IPS-NIHi7 (cell line): ENCODE data around the gene DAB2.

Experiments
- DNase-seq: peaks from one replicate; pipeline ENCODE4 v3.0.0; 2012; ENCODE audit warnings: mixed read lengths; ENCODE audit errors: extremely low spot score

The DAB2 gene

DNA sequence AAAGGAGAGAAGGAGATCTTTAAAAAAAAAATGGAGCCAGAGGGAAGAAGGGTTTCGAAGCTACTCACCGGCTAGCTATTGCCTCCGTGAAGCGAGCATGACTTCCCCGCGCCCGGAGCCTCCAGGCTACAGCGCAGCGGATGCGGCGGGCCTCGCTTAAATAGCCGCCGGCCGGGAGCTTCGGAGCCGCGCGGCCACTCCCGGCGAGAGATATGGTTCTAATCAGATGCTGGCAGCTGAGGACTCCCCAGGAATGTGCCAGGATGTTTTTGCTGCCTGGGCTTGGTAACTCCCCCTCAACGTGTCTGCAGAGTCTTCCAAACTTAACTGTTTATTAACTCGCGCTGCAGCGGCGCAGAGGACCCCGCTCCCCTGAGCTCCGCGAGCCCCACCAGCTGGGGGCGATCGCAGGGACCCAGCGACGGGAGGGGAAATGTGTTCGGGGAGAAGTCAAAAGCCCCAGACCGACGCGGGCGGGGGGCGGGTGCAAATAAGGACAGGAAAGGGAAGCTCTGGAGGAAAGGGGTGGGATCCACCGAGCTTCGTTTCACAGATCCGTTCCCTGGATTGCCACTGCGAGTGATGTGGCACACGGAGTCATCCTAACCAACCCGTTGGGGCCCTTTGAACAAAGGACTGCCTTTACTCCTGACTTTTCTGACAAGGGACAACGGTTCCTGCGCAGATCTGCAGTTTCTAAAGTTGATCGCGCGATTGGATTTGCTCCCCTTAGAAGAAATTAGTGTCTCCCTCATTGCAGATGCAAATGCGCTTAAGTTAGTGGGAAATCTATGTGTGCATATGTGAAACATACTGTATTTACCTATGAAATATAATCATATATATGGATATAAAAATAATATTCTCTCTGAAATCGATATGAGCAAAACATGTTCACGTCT, at the start of gene DAB2:
TSS of gene DAB2 (minus strand) at position 245 of the 902 bp plus-strand sequence. CDS start 30,660 bp downstream, outside the sequence.
- peak; percentile 83 for DNase-seq

DNA sequence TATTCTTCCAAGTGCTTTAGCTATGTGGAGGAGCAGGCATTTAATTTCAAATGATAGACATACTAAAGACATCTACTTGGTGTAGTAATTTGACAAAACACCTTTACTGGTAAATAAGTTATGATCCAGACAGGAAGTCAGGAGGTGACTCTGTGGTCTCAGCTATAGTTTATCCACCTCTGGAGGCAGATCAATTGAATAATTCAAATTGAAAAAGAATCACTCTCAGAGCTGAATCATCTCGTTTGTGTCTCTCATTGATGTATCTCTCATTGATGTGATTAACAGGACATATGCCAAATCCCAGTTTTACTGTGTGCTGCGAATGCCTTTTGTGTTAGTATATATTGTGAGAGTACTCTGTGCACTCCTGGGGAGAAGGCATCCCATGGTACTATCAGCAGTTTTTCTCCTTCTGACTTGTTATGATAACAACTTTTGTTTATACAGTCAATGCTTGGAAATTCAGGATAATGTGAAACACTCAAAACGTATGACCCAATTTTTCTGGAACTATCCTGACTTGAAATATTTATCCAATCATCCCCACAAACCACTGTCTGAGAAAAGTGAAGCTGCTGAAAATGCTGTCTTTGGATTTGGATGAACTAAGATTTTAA, 48.5 kb upstream of the DAB2 start:
- no peak for DNase-seq

DNA sequence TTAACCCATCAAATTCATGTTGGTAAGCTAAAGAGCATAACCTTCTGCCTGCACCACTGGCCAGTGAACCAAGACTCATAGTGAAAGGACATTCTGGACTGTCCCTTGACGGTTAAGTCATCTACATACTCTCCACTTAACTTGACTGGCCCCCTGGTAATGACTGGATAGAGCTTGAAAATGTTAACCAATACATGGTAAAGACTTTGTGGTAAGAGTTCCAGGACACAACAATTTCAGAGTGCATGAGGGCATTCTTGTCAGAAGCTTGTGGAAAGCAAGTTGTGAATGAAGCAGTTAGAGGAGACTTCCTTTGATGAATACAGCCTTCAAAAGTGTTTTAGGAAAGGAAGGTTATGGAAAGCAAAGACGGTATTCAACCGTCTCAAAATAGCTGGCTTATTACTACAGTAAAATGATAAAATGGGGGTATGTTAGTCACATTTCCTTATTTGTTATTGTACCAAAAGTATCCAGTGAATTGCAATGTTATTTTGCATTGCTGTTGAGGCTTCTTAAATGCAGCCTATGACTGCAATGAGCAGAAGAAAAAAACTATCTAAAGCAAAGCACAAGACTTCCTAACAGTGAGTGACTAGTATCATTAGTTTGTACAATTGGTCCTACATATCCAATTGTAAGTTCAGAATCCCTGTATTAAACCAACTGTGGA, 47.2 kb upstream of the DAB2 start:
- no peak for DNase-seq

DNA sequence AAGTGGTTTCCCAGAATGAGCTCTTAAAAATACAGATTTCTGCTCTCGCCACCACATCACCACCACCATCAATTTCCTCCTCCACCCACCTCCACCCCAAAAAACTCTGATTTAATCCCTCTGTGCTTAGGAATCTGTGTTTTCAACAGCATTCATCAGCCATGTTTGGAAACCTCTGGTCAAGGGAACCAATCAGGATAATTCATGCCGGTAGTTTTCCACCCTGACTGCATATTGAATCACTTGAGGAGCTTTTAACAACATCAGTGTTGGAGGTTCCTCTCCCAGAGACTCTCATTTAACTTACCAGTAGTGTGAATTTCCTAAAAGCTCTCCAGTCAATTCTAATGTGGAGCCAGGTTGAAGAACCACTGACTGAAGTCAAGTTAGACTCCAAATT, 46.0 kb upstream of the DAB2 start:
- DNase-seq, result no peak

DNA sequence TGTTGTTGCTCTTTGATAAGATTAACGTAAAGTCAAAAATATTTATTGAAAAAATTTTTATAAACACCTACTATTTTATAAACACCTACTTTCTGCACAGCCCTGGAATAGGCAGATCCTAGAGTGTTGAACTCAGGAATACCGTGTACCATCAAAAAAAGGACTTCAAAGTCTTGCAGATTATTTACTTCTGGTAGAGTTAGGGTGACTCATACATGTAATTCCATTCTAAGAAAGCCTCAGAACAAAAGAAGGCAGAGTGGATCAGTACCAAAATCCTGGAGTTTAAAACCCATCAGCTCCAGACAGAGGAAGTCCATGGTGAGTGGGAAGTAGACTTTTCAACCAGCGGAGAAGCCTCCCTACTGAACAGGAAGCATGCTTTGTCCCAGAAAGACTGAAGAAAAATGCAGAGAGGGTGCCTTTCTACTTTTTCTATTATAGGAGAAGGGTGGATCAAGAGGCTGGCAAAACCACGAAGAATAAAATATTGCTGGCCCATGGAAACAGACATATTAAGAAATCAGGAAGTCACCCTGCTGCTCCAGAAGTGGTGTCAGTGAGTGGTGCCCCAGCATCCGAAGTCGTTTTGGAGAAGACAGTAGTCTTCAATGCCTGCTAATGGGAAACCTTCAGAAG, 45.1 kb upstream of the DAB2 start:
- no peak for DNase-seq

DNA sequence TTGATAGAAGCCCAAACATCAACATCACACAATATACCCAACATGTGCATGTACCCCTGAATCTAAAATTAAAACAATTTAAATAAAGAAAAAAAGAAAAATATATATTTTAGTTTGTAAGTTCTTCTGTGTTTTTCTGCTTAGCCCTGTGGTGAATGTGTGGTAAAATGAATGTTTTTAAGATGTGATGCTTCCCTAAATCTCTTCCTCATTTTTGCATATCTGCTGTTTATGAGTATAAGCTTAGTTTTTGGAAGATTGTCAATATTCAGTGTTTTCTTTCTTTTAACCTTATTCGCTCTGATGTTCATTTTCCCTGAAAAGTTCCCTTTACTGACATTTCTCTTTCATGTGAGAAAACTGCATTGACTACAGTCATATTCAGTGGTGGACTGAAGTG, 44.4 kb upstream of the DAB2 start:
- no peak for DNase-seq

DNA sequence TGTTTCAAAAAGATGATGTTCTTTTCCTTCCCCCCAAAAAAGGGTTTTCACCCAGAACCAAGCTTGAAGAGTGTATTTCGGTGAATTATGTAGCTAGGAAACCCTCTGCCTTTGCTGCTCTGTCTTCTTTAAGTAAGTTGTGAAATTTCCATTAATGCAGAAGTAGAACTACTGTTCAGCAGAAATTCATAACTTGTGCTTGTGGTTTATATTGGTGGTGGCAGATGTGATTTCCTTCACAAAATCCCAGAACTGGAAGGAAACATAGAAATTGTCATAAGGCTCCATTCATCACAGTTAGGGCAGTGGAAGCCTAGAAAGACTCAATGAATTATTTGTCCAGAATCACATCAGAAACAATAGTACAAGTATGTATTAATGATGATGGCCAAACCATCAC, 42.1 kb upstream of the DAB2 start:
- no peak for DNase-seq

DNA sequence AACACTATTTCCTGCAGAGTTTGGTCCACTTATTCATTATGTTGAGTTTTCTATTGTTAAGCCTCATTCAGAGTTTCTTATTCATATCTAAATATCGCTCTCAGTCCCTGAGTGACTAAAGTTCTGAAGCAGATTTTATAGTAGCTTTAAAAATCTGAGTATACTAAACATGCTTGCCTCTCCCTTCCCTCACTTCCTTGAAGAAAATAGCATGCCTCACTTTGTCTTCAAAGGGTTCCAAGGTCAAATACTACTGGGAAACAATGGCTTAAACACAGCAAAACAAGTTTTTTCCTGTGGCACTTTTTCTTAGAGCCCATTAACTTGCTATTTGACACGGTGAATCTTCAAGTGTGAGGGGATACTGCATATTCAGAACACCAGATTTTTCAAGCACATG, 41.1 kb upstream of the DAB2 start:
- DNase-seq, result no peak

DNA sequence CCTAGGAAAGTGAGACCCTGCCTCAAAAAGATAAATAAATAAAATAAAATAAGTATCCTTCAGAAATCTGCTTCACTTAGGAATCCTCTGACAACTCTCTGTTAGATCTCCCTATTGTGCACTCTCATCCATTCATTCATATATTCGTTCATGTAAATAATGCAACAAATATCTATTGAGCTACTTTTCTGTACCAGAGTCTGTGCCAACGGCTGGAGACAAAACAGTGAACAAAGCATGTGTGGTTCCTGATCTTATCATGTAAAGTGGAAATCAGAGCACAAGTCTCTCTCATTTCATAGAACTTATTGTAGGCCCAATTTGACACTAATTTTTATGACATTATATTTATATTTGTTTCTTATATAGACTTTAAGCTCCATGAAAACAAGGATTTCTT, 40.3 kb upstream of the DAB2 start:
- DNase-seq, result no peak

DNA sequence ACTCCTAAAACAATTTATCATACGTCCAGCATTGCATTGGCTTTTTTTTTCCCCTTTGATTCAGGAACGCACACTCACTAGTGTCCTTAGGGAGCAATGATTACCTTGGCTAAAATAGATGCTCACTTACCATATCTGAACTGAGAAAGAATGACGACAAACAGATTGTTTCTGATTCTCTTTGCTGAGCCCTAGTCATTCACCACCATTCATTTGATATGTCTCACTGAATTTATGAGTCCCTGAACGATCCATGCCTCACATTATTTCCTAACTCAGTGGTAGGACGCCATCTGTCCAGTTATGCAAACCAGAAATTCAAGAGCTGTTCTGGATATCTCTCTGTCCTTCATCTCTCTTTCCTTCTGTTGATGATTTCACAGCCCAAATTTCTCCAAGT, 39.3 kb upstream of the DAB2 start:
- no peak for DNase-seq

DNA sequence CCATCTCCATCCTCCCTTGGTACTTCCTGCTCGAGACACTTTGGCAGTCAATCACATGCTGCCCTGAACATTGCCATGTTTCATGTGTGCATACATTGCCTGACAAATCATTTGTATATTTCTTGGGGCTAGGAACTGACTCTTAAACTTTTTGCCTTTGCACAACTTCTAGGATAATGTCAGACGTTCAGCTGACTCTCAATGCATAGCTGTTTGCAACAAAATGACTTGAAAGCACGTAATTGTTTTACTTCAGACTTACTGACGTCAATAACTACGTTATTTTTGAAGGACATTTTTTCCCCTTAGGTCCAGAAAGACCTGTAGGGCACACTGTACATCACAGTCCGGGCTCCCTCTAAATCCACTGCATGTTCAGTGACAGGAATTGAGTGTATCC, 37.4 kb upstream of the DAB2 start:
- no peak for DNase-seq

DNA sequence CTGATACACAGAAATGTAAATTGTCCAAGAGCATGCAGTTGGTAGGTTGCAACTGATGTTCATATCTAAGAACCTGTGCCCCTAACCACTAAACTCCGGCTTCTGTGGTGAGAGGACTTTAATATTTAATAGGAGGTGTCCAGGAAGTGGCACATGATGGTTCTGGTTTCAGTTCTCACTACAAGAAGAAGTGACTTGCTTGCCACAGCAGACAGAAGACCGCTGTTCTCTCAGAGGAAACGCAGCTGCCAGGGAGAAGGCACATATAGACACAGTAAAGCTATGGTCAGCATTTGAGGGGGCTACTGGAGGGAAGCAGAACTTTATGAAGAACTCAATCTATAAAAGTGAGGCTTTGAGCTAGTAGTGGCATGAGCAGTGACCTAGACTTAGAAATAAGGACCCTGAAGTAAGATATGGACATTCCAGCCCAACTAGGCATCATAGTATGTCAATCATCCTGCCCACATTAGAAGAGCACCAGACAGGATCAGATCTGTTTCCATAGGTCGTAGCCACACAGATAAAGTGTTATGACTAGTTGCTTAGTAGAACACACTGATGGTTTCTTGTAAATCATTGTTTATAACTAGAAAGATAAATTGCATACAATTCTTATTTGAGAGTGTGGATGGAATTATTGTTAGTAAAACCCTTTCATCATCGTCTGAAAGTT, 36.4 kb upstream of the DAB2 start:
- no peak for DNase-seq

DNA sequence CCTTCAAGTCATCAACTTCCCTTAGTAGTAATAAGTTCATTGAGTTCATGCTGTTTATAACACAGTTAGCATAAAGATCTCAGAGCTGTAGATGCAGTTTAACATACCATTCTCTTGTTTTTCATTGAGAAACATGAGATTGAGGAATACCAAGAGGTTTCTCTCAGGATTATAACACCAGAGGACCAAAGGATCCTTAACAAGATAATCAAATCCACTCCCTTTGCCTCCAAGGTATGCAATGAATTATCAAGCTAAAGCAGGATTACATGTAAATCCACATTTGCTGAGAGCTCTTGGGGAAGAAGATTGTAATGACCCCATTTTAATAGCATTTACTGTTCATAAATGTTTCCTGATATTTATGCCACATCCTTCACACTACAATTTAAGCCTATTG, 35.1 kb upstream of the DAB2 start:
- no peak for DNase-seq

DNA sequence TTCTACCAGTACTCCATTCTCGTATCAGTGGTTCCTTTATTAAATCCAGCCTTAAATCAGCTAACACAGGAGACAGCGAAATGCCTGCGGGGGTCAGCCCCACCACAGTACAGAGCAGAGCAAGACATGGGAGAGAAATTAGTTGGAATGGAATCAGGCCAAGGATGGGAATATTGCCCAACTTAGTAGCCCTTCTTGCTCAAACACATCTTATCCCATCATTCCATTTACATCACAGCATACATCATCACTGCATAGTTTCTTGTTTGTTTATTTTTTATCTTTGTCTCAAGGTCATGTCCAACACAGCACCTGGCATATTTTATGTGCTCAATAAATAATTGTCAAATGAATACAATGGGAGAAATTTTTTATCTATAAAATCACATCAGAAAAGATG, 34.3 kb upstream of the DAB2 start:
- DNase-seq, result no peak

DNA sequence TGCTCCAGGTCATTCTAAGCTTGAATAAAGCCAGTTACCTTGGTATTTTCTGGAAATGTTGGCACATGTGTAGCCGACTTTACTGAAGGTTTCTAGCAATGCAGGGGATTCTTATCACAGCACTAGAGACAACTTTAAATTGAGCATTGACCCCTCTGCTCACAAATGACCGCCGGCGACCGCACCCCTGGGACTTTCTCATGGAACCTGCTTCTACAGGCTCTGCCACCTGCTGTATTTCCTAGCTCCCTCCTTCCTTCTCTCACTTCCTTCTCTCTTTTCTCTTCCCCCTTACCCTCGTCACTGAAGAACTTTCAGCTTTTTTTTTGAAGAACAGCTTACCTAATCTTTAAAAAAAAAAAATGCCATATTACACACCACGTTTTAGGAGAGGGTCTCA, 30.9 kb upstream of the DAB2 start:
- no peak for DNase-seq

DNA sequence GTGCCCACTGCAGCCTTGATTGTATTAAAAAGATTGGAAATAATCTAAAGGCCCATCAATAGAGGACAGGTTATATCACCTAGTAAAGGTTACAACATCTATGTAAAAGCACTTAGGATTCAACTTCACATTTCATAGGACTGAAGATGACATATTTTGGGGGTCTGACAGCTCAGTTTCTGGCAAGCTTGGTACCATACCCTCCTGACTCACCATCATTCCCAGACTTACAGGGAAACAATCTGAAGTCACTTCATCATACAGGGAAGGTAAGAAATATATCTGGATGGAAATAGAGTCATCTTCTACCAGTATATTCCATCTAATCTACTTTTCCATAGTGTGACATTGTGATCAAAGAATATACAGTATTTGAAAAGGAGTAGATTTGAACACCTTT, 28.8 kb upstream of the DAB2 start:
- no peak for DNase-seq

DNA sequence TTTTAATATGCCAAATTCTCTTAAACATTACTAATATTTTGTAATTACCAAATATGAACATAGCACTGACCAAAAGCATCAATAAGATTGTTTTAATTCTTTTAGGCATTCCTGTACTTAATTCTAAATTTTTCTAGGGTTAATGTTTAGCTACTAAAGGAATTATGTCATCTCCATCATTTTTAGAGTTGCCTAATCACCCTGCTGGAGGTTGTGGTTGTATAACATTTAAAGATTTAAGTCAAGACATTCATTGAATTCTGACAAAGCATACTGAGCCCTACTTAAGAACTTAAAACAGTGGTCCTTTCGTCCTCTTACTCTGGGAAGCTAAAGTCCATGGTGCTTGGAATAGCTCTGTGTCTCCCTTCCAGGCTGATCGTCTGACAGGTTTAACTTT, 28.1 kb upstream of the DAB2 start:
- DNase-seq, result no peak

DNA sequence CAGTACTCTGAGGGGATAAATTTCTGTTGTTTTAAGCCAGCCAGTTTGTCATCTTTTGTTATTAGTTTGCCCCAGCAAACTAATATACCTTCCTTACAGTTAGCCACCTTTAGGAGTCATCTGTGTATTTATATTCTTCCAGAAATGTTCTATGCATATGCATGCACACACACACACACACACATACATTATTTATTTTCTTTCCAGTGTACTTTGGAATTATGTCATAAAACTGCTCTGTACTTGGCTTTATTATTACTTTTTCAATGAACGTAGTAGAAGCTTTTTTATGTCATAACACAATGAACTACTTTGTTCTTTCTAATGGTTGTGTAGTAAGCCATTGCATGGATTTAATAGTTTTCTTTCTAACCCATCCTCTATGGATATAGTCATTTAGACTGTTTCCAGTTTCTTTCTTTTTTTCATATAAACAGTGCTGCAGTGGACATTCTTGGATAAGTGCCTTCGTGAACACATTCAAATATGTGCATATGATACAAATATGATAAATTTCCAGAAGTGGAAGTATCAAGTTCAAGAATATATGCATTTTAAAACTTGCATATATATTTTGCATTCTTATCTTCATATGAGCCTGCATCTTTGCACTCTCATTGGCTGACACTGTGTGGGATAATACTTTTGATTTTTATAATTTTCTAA, 26.6 kb upstream of the DAB2 start:
- DNase-seq, result no peak

DNA sequence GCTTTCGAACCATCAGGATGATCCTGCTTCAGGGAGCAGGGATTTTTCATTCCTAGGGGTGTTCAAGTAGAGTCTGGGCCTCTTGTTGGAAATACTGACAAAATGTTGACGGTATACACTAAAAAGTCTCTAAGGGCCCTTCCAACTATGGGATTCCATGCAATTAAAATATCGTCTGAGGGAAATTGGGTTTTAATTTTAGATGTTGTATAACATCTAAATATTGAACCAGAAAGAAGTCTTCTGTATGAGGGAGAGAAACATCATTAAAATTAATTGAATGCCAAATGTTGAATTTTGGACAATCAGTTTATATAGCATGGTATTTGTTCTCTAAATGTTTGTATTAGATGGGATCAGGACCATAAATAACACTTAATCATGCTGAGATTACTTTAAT, 25.7 kb upstream of the DAB2 start:
- DNase-seq, result no peak

DNA sequence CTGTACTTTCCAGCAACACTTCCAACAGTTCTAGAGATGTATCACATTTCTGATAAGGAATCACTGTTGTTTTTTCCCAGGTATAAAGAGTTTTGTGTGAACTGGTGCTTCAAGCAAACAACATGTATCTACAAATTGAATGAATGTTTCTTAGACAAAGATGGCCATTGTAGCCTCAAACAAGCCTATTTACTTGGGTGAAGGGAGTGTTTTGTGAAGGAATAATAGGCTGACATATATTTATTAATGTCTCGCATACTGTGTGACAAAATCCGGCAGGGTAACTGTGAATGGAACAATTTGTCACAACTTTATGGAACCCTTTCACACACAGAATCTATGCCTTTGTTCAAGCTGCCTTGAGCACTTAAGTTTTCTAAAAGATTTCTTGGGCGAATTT, 24.8 kb upstream of the DAB2 start:
- no peak for DNase-seq

DNA sequence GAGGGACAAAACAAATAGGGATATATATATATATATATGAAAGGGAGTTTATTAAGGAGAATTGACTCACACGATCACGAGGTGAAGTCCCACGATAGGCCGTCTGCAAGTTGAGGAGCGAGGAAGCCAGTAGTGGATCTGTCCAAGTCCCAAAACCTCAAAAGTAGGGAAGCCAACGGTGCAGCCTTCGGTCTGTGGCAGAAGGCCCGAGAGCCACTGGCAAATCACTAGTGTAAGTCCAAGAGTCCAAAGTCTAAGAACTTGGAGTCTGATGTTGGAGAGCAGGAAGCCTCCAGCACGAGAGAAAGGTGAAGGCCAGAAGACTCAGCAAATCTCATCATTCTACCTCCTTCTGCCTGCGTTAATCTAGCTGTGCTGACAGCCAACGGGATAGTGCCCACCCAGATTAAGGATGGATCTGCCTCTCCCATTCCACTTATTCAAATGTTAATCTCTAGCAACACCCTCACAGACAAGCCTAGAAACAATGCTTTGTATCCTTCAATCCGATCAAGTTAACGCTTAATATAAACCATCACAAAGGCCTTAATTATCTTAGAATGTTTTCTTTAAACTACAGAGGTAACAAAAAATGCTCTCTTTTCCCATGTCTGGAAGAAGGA, 23.8 kb upstream of the DAB2 start:
- no peak for DNase-seq
